GM19238 (cell line): ENCODE measurements around the gene PLA2G15.

Source experiments
- DNase-seq: peaks from one replicate; pipeline ENCODE4 v3.0.0; 2011; ENCODE audit warnings: low spot score; ENCODE audit not compliant: insufficient read length

The PLA2G15 gene

DNA sequence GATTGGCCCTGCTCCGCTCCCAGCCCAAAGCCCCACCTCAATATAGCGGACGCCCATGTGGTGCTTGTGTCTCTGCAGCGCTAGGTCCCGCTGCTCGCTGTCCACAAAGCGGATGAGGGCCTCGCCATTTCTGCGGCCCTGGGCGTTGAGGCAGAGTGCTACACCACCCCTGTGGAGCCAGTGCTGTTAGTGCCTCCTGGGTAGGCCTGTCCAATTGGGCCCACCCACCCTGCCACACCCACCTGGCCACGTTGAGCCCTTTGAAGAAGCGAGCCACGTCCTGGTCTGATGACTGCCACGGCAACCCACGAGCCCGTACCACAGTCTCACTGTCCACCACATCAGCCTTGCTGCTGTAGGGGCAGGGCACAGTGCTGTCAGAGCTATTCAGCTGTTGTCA lies 12.8 kb upstream of the PLA2G15 start:
- no peak for DNase-seq

DNA sequence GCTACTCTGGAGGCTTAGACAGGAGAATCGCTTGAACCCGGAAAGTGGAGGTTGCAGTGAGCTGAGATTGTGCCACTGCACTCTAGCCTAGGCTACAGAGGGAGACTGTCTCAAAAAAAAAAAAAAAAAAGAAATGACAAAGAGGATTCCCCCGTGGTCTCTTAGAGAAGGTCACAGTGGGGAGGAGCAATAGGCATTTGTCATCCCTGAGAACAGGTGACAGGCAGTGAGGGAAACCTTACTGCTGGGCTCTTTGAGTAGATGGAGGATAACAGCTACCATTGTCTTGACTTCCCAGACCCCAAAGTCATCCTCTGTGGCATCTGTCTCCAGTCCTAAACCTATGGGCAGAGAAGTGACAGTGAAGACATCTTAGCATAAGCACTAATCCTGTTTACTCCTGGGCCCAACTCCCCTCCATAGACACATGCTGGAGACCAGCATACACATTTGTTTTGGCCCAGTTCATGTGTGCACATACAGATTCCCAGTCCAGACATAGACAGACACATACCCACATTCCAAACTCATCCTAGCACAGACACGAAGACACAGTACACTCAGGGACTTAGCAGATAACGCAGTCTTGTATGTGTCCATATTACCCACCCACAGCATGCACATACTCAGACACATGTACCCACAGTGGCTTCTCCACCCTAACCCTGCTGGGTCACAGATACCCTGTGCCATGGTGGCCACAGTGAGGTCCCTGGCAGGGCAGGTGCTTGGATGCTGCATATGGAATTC lies 11.9 kb upstream of the PLA2G15 start:
- DNase-seq: no peak

DNA sequence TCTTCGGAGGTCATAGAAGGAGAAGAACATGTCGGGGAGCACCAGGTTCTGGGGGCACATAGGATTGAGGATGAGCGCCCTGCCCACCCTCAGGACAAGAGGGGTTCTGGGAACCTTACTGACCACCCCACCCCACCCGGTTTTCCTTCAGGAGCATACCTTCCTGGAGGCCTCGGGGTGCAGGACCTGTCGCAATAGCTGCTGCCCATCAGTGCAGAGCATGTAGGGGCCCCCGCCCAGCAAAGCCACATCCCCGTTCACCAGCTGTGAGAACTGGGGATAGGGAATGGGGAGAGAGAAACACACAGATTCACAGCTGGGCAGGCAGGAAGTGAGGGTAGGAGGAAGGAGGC lies 11.4 kb upstream of the PLA2G15 start:
- no peak for DNase-seq

DNA sequence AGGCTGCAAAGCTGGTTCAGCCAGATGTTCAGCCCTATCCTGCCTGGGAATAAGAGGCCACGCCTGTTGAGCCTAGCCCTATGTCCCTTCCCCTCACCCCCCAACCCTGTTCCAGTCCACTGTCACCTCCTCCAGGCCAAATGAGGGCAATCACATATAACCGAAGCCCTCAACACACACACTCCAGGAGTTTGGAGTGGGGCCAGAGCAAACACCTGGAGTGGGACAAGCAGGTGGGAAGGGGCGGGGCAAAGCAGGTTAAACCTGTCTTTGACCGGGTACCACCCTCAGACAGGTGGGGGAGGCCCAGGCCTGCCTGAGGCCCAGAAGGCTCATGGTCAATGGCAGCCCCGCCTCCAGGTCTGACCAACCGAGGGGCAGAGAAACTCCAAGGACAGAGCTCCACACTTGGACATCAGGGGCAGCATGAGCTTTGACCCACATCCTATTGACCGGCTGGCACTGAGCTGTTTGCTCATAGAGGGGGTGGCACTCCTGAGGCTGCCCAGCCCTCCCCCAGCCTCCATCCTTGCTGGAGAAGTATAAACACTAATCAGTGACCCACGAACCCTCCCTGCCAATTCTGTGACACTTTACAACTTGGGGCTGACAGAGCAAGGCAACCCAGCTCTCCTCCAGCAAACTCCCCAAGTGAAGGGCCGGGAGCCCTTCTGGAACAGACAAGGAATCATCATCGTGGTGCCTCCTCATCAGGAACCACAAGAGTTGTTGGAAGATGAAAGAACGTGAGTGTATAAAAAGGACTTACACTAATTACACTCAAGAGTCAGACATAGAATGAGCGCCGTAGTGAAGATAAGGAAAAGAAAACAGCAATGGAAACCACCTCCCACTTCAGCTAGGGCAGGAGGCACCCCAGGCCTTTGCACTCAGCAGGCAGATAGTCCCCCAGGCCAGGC lies 10.7 kb upstream of the PLA2G15 start:
- no peak for DNase-seq

DNA sequence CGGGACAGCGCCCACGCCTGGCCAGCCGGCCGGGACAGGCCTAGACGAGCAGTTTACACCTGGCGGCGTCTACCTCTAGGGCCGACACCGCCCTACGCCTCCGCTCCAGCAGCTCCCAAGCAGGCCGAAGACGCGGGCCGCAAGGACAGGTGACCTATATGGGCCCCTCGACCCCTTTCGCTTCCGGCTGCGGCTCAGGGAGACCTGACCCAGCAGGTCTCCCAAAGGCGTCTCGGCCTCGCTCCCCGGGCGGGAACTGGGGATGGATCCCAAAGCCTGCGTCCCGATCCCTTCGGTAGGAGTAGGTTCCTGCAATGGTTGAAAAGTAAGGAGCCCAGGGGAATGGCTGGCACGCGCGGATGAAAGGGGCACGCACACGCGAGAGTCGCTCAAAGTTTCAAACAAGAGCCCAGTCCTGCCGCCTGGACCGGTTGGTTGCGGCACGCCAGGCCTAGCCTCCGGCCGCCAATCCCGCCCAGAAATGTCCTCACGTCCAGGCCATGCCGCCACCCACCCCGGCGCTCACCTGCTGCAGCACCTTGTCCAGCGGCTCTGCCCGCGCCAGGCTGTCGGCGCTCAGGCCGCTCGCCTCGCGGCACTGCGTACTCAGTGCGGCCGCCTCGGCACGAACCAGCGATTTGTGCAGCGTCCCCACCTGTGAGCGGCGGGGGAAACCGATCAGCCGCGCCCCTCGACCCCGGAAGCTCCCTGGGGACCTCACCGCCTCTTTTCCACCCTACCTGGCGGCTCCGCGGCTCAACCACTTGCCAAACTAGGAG lies 9.9 kb upstream of the PLA2G15 start:
- no peak for DNase-seq

DNA sequence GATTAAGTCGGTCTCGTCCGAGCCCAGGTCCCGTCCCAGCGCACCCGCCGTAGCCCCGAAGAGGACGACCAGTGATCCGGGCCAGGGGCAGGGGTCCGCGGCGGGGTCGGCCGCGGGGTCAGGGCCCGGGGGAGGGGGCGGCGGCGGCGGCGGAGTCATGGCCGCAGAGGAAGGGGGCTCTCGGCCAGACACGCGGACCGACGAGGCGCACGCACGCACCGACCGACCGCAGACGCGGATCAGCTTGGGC lies 9.4 kb upstream of the PLA2G15 start, which contains the start of gene ESRP2:
Gene ESRP2 (minus strand): TSS at position 241 of the 250 bp plus-strand sequence. CDS start 82 bp downstream, at position 159.
- no peak for DNase-seq

DNA sequence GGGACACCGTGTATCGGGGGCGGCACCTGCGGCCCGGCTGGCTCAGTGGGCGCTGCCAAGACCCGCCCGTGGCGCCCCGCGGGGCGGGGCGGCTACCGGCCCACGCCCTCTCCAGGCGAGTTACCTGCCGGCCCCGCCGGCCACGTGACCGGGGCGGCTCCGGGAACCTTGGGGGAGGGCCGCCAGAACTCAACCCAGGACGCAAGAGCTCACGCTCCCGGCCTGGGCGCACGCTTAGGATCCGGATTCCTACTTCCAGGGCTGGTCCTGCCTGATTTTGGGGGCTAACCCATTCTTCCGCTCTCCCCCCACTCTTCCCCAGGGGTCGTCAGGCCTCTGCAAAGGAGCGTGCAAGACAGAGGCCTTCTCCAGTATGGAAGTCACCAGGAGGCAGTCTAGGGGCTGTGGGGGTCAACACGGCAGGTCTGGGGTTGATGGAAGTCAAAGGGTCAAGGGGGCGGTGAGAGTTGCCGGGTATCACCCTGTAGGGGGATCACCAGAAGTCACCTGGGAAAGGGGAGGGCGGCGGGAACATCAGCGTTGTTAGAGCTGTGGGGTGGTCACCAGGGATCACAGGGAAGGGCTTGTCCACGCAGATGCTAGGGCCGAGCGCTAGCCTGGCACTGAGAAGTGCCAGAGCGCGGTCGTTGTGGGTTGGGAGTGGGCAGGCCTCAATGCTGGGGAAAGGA lies 8.9 kb upstream of the PLA2G15 start:
- no peak for DNase-seq

DNA sequence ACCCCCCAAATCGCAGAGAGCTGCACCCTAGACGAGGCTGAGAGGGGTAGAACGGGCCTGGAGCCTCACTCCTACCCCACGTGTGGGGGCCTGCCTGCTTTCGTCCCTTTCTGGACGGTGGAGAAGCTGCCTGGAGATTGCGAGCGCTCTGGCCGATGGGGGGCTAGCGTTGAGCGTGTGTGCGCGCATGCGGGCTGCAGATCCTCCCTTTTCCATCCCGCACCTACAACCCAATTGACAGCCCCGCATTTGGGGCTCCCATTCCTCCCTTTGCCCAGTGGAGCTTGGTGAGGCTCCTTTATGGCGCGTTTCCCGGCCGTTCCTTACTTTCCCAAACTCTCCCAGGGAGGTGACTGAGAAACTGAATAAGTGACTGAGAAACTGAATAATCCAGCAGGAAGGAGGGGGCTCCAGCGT lies 8.3 kb upstream of the PLA2G15 start:
- DNase-seq: no peak

DNA sequence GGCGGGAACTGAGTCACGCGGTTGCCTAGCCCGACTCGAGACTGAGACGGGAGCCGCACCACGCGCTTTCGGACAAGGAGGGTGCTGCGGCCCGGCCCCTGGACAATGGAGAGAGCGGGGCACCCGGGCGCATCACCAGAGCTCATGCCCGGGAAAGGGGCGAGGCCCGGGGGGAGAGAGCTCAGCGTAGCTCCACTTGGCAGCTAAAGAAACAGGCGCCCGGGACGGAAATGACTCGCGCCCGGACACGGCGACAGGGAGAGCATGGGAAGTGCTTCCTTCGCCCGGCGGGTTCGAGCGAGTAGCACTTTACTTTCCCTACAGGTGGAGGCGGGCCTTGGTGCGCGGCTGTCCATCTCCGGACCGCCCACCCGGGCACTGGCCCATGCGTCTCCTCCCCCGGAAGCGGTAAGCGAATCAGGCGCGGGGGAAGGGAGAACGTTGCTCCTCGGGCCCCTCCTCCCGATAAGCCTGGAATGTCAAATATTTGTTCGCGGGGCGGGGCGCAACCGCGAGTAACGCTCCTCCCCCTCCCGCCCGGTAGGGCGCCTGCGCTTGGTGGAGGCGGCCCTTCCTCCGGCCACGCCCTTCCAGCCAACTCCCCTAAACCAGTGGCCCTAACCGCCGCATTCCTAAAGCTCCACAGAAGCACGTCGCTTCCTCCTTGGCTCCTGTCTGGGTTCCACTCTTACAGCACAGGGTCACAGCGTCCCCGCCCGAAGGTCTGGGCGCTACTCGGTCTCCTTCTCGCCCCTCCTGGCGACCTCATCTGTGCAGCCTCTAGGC lies 7.7 kb upstream of the PLA2G15 start:
- peak; percentile 95 for DNase-seq

DNA sequence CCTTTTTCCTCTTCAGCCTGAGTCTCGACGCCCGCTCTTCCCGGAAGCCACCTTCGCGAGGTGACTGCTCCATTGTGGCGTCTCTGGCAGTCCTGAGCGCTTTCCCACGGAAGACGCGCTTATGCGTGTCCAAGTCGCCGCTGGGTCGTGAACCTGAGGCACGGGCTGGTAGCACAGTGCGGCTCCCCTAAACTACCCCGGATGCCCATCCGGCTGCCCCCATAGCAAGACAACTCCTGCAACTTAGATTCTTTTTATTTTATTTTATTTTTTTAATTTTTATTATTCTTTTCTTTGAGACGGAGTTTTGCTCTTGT lies 7.2 kb upstream of the PLA2G15 start:
- no peak for DNase-seq

DNA sequence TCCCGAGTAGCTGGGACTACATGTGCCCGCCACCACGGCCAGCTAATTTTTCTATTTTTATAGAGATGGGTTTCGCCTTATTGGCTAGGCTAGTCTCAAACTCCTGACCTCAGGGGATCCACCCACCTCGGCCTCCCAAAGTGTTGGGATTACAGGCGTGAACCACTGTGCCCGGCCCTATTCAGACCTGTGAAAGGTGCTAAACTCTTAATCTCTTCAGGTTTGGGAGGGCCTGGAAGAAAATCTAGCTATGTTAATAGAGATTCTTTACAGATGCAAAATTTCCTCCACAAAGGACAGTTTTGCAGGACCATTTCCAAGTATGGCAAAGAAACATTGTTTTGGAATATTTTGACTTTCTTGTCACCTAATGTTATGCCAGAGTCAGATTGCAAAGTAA lies 3.1 kb upstream of the PLA2G15 start:
- DNase-seq: no peak

DNA sequence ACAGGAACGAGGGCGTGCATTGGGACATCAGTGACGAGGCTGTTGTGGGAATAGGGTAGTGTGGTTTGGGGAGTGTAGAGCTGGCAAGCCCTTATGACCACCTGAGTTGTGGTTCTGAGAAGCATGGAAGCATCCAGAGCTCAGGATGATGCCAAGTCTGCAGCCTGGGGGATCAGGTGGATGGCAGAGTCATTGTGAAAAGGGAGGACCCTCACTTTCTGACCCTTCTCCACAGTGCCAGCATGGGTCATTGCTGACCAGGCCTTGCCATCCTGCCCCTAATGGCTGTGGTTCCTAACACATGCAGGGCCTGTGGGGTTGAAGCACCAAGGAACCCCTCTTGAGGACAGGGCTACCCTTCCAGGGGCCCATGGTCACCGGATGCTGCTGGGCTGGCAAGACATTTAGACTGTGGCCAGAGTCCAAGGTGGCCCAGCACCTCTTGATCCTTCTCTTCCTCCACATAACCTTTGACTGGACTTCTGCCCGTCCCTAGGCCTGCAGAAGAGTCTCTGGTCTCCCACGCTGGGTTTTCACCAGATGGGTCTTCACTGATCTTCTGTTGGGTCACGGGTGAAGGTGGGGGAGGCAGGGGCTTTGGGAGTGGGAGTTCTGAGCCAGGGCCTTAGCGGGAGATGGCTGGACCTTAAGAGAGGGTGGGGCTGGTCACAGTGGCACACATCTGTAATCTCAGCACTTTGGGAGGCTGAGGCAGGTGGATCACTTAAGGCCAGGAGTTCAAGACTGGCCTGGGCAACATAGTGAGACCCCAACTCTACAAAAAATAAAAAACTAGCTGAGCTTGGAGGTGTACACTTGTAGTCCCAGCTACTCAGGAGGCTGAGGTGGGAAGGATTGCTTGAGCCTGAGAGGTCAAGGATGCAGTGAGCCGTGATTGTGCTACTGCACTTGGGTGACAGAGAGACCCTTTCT lies 2.0 kb upstream of the PLA2G15 start:
- DNase-seq: no peak

DNA sequence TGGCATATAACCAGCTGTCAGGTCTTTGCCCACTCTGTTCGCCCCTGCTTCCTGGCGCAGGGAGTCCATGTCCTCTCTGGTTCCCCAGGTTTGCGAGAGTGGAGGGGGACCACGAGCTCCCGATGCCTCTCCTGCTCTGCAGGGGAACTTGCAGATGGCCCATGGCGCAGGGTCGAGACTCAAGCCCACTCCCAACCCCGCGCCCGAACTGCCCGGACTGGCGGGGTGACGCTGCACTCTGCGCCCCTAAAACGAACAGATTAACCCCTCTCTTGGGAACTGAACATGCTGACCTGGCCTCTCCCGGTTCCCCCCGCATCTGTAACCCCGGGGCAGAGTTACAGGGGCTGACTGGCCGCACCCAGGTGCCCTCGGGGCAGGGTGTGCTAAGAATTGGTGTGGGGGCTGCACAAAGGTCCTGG lies 681 bp upstream of the PLA2G15 start:
- DNase-seq: no peak

DNA sequence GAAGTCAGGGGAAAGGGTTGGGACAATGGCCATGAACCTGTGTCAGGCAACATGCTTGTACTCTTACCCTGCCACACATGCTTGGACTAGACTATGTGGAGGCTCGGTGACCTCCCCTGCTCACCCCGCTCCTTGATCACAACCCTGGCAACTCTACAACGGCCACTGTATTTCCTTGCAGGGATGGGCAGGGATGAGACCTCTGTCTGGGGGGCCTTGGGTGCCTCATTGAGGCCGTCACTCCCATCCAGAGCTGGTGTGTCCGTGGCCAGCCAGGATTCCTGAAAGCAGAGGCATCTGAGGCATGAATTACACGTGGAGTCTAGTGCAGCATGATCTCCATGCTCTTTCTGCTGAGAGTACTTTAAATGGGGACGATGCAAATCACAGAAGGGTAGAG lies 948 bp downstream of the PLA2G15 start:
- DNase-seq: no peak

DNA sequence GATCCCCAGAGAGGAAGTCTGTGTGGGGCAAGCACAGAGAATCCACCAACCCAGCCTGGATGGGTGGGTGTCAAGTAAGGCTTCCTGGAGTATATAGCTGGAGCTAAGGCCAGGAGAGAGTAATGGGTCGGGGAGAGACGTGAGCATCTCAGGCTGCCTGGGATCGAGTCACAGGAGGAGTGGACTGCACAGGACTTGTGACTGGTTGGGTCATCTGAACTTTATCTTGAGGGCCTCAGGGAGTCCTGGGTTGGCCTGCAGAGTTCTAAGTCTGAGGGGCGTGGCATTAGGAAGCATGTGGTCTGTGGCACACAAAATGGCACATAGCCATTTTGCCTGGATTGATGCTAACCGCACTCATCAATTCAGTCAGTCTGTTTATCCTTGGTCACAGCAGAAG lies 1.5 kb downstream of the PLA2G15 start:
- no peak for DNase-seq

DNA sequence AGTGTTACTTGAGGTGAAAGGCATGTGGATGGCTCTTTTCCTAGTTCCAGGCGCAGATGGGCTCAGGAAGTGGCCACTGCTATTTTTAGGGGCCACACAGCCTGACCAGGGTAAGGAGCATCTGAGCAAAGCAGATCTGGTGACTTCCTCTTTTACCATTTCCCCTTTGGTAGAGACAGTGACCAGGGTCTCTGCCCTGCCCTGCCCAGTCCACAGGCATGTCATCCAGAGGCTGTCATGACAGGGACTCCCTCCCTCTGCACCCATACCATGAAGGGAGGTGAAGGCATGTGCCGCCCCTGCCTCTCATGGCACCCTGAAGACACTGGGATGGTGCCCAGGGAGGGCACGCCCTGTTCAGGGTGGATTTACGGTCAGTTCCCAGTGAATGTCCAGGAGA lies 2.2 kb downstream of the PLA2G15 start:
- no peak for DNase-seq

DNA sequence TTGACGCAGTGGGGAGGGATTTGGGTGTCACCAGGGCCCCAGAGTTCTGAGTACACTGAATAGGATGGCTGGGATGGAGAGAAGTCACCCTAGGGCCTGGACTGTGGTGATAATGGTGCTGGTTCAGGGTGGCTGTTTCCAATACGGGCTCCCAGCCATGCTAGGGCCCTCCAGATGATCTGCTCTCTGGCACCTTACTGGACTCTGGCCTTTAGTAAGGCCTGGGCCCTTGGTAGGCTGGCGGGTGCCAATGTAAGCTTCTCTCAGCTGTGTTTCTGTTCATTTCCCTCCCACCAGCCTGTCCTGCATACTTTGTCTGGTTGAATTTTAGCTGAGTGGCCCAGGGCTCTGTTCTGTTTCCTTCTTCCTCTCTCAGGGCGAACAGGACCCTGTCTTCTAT lies 2.8 kb downstream of the PLA2G15 start:
- no peak for DNase-seq

DNA sequence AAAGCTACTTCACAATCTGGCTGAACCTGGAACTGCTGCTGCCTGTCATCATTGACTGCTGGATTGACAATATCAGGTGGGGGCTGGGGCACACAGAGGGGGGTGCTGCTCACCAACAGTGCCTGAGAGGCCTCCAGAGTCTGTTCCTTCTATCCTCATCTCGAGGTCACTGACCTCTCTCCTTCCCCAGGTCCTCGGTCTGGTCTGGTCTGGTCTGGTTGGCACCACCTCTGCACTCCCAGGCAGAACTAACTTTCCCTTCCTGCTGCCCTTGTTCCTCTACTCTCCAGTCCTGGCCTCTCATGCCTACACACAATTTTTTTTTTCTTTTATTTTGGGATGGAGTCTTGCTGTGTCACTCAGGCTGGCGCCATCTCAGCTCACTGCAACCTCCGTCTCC lies 4.2 kb downstream of the PLA2G15 start:
- DNase-seq: no peak

DNA sequence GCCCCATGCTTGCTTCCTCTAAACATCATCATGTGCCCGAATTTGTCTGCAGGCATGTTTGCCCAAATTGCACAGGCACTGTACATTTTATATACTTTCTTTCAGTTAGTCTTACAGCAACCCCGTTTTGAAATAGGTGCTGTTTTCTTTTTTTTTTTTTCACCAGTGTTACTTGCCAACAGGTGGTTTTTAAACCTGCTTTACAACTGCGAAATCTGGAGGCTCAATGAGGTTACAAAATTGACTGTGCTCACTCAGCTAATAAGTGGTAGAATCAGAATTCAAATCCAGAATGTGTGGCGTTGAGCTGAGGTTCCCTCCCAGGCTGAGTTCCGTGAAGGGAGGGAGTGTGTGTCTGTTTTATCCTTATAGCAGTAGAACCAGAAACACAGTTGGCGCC lies 5.8 kb downstream of the PLA2G15 start:
- no peak for DNase-seq

DNA sequence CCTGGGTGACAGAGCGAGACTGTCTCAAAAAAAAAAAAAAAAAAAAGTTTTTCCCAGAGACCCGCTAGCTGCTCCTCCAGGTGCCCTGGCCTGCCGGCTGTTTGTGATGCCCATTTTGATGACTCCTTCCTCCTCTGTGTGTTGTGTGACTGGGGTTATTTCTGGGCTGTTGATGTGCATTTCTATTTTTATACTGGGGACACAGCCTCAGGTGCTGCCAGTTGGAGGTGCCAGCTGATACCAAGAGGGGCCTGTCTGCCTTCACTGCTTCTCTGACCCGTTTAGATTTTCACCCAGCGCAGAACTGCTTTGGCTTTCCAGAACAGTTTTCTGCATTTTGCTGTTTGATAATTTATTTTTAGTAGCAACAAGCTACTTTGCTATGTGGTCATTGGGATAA lies 6.7 kb downstream of the PLA2G15 start:
- DNase-seq: no peak
